Measurements from ENCODE around the gene ZNF516.

ZNF516 gene

DNA sequence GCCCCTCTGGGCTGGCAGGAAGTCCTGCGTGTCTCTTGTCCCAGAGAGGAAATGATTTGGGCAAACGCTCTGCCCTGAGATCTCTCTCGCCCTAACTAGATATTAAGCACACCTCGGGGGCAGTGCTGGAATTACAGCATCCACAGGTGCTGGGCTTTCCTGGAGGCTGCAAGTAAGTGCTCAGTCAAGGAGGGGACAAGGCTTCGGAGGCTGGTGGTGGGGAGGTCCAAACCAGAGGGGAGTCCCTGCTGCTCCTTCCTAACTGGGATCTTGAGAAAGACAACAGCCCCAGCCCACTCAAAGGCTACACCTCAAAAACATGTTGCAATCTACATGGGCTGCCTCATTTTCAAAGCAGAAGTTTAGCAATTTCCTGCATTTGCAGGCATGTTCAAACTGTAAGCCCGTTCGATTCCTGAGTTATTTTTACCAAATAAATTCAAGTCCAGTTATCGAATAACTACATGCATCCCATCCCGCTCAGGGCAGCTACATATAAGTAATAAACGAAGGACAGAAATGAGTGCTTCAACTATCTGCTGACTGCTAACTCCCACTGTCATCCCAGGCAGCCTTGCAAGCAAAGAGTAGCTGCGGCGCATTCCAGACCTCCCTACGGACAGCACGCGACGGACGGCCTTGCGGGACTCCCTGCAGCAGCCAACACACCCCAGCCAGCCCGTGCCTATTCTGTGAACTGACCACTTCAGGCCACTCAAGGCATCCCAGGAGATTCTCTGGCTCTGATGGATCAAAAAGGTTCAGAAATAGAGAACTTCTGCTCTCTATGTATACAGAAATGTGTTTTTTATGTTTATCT, 27.5 kb downstream of the ZNF516 start:
- DNase-seq (ENCODE audit: low spot score) = no peak

DNA sequence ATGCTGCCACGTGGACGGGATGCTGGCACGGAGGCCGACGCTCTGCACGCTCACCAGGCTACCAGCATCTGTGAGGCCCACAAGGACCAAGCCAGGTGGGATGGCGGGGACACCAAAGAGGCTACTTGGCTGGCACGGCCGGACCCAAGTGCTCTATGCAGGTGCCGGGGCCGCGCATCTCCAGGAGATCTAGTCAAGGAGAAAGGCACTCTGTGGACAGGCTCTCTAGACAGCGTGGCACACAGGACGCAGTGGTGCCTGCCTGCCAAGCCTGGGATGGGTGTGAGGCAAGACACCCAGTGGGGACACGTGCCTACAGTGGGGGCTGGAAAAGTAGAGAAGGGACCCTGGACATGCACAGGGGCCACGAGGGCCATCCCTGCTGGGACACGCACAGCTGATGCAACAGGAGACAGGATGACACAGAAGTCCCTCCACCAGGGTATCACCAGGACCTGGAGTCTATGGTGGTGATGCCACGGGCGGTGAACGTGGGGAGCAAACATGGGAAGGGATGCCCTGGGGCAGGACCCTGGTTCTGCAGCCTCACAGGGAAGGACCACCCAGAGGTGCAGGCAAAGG, 28.5 kb downstream of the ZNF516 start:
- DNase-seq (ENCODE audit: low spot score) = no peak

DNA sequence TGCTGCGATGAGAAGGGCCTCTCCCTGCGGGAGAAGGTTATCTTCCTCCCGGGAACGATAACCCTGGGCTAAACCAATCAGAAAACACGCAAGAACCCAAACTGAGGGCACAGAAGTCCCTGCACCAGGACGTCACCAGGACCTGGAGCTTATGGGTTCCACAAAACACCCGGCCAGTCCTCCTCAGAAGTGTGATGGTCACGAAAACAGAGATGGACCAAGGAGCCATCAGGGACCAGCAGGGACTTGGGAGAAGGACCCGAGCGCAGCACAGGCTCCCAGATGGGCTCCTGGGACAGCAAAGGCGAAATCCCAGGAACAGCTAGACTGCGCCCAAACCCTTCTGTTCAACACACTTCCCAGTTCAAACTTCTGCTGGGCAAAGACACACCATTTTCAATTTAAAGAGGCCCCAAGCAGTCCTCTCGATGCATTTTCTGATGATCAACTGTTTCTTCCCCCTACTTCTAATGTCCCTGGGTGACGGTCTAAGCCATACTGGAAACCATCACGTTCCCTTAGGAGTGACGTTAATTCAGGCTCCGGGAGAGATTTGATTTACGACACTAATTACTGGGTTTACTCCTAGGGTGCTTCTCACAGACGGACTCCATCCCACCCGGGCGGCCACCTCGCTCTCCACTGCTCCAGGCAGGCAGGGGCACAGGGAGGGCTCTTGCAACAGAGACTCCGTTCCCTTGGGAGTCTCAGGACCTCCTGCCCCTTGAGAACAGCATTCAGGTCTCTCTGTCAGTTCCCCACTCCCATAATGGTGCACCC, 29.2 kb downstream of the ZNF516 start:
- DNase-seq (ENCODE audit: low spot score) = no peak

DNA sequence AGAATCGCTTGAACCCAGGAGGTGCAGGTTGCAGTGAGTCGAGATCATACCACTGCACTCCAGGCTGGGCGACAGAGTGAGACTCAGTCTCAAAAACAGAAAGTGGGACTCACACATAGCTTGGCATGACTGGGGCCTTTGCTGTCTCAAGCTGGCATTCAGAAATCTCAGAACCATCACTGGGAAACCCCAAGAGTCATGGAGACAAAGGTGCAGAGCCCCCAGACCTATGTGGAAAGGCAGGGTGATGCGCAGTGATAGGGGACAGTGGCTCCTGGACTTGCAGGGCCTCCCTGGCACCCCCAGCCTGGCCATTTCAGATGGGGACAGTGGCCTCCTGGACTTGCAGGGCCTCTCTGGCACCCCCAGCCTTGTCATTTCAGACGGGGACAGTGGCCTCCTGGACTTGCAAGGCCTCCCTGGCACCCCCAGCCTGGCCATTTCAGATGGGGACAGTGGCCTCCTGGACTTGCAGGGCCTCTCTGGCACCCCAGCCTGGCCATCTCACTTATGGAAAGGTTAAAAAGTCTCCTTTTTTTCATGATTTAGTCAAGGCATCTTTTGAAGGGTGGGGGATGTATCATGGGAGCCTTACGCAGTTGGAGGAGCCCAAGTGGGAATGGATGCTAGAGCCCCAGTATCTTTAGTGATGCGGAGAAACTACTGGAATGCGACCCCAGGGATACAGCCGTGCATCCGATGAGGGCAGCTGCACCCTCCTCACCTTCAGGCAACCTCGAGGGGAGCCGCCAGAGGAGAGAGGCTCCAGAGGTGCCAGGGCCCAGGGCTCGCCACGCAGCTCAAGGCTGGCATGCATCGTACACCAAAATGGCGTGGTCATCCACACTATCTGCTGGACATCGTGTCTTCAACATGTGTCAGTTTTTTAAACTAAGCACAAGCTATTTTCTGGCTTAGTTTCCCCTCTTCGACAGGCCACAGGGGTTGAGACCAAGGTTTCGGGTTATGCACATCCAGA, 30.5 kb downstream of the ZNF516 start:
- no peak for DNase-seq (ENCODE audit: low spot score)

DNA sequence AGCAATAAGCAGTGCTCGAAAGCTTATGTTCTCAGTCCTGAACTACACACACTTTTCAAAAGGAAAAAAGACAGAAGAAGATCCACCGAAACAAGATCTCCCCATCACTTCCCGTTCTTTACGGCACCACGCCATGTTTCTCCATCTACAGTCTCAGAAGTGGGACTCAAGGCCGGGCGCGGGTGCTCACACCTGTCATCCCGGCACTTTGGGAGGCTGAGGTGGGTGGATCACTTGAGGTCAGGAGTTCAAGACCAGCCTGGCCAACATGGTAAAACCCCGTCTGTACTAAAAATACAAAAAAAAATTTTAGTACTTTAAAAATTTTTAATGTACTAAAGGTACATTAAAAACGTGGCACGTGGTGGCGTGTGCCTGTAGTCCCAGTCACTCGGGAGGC, 31.2 kb downstream of the ZNF516 start:
- no peak for DNase-seq (ENCODE audit: low spot score)

DNA sequence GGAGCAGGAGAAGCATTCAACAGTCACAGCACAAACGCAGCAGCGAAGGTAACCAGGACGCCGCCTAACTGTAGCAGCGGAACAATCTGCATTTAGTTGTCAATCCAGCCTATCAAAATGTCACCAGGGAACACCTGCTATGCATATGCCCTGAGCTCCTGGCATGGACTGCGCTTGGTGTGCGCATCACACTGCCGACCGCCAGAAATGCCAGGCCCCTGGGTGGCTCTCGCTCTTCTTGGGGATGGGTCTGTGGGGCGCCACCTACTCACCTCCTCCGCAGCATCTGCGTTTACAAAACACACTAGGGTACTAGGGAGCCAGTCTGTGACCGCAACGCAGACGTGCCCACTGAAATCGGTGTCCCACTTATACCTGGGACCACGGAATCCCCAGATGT, 31.7 kb downstream of the ZNF516 start:
- no peak for DNase-seq (ENCODE audit: low spot score)

DNA sequence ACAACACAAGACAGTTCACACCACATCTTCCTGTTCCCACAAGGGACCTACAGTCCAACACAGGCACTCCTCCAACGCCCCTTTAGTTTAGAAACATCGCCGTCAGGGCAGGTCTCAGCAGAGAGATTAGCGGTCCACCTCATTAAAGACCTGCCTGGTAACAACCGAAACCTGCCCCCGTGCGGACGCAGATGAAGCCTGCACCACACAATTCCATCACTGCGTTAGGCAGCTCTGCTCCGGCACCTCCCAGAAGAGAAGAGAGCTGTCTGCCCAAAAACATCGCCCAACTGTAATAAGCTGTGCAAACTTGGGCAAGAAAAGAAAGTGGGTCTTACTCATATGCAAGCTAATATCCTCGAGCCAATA, 32.7 kb downstream of the ZNF516 start:
- no peak for DNase-seq (ENCODE audit: low spot score)

DNA sequence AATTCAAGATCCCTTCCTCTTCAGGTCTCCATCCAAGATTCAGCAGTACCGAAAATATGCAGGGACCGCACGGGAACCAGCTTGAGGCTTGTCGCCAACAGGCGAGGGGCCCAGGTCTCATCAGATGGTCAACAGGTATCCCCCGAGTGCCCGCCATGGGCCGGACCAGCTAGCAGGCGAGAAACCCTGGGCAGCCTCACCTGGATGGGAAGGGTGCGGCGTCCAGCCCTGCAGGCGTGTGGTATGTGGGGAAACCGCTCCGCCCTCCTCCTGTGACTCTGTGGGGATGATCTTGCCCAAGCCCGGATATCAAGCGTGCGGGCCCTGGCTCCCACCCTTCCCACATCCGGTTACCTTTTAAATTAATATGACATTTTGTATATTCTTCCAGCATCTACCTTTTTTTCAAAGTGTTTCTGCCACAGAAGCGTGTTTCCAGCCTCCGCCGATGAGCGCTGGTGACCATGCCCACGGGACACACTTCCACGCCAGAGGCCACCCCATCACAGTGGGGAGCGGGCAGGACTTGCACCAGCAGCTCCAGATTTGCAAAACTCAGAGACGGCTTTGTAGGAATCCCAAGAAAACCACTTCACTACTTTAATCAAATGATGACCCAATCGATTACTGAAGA, 33.2 kb downstream of the ZNF516 start:
- no peak for DNase-seq (ENCODE audit: low spot score)

DNA sequence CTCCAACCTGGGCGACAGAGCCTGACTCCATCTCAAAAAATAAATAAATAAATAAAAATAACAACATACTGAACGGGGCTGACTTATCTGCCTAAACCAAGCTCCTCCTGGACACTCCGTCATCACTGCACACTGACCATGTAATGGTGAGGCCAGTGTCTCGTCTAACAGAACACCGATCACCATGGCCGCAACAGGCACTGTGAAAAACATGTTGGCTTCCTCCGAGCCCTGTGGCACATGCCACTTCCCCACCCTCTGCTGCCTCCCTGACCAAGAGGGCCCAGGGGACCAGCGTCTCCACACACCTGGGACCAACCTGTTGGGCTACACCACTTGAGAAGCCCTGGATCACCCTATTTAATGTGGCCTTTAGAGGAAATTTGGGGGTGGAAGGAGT, 33.9 kb downstream of the ZNF516 start:
- no peak for DNase-seq (ENCODE audit: low spot score)

DNA sequence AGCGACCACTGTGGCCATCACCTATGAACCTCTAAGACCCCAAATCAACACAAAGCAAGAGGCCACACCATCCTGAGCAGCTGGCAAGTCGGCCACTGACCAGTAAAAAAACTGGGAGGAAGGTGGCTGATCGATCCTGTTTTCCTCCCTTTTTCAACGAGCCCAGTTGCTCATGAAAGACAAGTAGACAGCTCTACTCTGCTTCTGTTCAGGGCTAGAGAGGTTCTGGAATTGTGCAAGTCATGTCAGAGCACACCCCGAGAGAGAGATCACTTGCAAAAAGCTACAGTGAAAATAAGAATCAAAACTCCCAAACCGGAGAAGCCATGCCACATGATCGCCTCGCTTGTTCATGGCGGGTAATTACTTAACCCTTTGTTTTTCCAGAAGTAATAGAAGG, 34.6 kb downstream of the ZNF516 start:
- DNase-seq (ENCODE audit: low spot score) = no peak

DNA sequence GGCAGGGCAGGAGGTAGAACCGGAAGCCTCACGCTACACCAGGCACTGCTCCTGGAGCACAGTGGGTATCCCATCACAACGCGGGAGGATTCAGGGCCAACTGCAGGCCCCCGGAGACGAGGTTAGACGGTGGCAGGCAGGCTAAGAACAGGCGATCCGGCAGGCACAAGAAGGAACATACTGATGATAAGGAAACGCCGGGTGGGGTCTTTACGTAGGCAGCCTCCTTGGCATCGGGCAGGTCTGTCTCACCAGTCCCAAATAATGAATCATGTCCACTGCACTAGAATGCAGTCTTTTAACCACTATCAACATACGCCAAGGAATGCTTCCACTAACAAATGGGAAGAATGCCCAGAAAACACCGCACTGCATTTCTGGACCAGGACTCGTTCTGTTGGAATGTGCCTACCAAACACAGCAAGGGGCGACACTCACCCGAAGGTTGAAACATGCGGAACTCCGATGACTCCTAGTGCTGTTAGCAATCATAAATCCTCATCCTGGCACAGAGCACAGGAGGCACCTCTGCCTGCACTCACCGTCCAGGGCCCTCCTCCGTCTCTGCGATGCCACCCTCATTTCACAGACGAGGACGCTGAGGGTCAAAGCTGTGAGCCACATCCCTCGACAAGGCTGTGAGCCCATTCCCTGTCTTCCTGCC, 35.2 kb downstream of the ZNF516 start:
- DNase-seq (ENCODE audit: low spot score) = no peak

DNA sequence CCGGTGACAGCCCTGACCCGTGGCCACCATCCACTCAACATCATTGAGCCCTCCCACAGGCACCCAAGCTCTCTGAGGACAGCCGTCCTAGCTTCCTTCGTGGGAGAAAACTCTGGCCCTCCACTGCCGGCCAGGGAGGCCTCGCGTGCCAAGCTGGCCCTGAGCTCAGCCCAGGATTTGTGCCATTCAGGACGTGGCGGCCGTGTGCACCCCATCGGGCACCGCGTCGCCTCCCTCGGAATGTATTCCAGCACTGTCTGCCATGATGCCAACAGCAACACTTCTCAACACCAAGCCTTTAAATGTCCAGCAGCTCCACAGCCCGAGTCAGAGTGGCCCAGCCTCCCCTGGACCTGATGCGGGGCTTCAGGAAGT, 35.7 kb downstream of the ZNF516 start:
- DNase-seq (ENCODE audit: low spot score) = no peak

DNA sequence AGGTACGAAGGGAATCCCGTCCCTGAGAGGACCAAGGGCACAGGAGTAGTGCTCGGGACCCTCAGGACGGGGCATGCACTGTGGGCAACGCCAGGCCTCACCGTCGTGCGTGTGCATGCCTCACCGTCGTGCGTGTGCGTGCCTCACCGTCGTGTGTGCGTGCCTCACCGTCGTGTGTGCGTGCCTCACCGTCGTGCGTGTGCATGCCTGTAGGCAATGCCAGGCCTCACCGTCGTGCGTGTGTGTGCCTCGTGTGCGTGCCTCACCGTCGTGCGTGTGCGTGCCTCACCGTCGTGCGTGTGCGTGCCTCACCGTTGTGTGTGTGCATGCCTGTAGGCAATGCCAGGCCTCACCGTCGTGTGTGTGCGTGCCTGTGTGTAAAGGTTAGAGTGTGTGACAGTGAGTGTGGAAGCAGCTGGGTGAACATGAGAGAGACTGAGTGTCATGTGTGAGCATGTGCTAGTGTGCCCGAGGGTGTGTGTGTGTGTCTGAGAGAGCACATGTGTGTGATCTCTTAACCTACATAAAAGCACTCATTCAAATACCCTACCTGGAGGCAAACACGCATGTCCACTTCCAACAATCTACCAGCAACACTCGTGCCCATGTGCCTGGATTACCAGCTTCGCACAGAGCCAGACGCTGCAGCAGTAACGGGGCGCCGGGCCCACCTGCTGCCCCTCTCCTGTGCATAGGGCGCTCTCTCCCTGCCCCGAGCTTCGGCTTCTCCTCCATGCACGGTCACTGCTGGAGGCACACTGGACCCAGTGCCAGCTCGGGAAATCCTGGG, 36.3 kb downstream of the ZNF516 start:
- no peak for DNase-seq (ENCODE audit: low spot score)

DNA sequence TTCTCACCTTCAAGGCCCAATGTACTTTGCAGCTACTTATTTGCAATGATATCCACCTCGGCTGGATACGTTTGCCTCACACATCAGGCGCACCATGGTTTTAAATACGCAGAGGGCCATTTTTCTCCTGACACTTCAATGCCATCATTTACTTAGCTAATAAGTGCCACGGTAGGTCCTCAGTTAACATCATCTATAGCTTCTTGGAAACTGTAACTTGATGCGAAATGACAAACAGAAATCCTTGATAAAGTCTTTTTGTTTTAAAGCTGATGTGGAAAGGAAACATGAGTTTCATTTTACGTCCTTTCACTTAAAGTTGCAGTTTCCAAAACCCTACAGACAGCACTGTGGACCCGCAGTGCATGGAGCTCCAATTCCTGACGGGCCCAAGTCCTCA, 37.1 kb downstream of the ZNF516 start:
- no peak for DNase-seq (ENCODE audit: low spot score)

DNA sequence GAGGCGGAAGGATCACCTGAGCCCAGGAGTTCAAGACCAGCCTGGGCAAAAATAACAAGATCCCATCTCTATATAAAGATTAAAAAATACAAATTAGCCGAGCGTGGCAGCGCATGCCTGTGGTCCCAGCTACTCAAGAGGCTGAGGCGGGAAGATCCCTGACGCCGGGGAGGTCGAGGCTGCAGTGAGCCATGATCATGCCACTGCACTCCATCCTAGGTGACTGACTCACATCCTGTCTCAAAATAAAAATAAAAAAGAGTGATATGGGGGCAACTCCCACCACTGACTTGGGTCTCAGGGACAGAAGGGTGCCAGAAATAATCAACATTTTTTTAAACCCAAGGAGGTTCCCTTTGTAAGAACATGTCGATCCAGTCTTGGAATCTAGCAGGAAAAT, 37.6 kb downstream of the ZNF516 start:
- no peak for DNase-seq (ENCODE audit: low spot score)

DNA sequence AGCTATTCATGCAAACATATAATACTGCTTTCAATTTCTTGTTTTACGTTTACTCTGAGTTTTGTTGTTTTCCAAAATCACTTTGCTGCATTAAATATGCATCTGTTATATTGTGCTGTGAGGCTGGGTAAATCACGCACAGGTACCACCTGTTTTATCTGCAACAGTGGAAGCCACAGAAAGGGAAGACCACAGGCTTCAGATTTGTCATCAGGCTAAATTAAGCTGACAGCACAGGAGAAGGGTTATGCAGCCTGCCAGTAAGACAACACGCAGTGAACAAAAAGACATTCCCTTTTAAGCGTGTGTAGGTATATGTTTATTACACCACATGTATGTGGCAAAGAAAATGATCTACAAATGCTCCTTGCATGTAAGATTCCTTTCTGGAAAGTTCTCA, 38.2 kb downstream of the ZNF516 start:
- no peak for DNase-seq (ENCODE audit: low spot score)

DNA sequence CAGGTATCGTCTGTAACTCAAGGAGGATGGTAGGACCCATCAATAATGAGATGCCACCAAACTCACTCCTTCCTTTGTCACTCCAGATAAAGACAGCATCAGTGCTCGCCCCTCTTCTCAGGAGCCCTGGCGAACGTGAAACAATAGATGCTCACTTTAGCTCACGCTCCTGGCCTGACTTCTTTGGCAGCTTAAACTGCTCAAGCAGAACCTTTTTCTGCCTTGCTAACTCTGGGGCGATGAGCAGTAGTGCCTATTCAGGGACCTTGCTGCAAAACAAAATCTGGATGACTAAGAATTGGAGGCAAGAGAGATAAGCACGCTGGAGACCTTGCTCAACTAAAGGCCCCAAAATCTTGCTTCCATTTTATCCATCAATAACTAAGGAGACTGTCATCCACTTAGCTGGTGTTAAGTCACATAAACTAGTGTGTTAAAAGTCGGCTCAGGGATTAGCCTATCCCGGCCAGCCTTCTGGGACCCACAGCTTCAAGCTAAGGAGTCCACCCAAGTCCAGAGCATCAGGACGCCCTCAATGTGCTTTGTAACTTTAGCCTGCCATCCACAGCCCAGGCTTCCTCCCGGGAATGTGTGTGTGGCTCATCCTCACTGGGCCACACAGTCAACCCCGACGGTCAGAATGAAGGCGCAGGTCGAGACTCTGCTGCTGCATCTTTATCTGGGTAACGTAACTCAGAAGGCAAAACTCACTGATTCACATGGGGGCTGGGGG, 38.9 kb downstream of the ZNF516 start:
- DNase-seq (ENCODE audit: low spot score) = no peak

DNA sequence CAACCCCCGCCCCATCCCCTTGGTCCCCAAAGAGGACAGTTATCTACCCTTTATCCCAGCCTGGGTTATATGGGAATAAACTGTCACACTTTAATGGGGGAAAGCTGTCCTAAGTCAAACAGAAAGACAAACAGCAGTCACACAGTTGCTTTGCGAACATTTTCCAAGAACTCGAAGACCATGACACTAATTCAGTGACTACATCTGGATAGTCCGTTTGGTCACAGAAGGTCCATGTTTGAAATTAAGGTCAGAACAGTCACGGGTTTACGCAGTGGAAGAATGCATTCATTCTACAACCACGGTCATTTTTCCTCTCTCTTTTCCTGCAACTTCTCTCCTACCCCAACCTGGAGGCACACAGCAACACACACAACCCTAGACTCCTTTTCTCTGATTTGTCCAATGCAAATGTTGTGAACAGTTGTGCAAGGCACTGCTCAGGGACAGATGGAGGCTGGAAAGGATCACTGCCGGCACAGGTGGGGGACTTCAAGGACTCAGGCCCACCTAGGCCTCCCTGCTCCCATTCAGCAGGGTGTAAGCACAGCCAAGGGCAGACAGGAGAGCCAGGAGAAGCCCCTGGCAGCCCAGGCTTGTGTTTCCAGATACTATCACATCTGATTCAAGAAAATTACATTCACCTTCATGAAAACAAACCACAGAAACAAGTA, 39.9 kb downstream of the ZNF516 start:
- DNase-seq (ENCODE audit: low spot score) = no peak

DNA sequence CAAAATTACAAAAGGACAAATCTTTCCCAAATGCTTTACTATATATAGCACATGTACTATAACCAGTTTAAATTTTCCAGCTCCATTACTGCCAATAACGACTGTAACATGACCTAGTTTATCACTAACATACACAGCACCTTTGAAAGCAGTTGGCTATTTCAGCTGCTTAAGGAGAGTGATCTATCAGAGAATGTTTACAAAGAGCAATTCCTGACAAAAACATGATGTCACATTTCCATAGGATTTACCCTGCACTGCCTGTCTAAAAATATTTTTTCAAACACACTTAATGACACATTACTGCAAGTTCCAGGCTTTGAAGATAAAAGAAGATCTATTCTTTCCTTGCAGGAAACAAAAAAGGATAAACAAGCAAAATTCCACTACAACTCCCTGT, 40.6 kb downstream of the ZNF516 start:
- no peak for DNase-seq (ENCODE audit: low spot score)

Measured in HuH-7.5 (cell line).